BLaER1 (cell line): ENCODE measurements around the gene SS18L1.

Experiments used
- H3K27ac ChIP-seq: shearing (Covaris generic); formaldehyde crosslinking; 2 replicates; pipeline ENCODE4 v1.8.1; 2022
- H3K27me3 ChIP-seq: shearing (Covaris generic); formaldehyde crosslinking; 2 replicates; pipeline ENCODE4 v1.8.1; 2022
- H3K36me3 ChIP-seq: shearing (Covaris generic); formaldehyde crosslinking; 2 replicates; pipeline ENCODE4 v1.8.1; 2022
- H3K4me1 ChIP-seq: shearing (Covaris generic); formaldehyde crosslinking; 2 replicates; pipeline ENCODE4 v1.8.1; 2022
- H3K4me2 ChIP-seq: shearing (Covaris generic); formaldehyde crosslinking; 2 replicates; pipeline ENCODE4 v1.8.1; 2022
- H3K4me3 ChIP-seq: shearing (Covaris generic); formaldehyde crosslinking; 2 replicates; pipeline ENCODE4 v1.8.1; 2022
- H3K9ac ChIP-seq: shearing (Covaris generic); formaldehyde crosslinking; 2 replicates; pipeline ENCODE4 v1.8.1; 2022
- H3K9me3 ChIP-seq: shearing (Covaris generic); formaldehyde crosslinking; 2 replicates; pipeline ENCODE4 v1.8.1; 2022
- H4K20me1 ChIP-seq: shearing (Covaris generic); formaldehyde crosslinking; 2 replicates; pipeline ENCODE4 v1.8.1; 2022
- Cebpa-rat ChIP-seq: shearing (Covaris generic); IDR thresholded peaks from 2 replicates; pipeline ENCODE4 v1.8.1; 2022

Gene SS18L1

DNA sequence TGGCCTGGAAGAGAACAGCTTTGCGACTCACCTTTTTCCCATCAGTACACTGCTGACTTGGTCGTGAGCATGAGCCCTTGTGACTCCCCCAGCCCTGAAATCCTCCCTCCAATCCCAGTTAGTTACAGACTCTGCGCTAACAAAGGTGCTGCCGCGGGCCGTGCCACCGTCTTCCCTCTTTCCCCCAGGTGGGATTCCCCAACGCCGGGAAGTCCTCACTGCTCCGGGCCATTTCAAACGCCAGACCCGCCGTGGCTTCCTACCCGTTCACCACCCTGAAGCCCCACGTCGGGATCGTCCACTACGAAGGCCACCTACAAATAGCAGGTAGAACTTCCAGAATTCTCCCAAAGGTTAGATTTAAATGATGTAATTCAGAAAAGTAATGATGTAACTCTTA, 55.4 kb downstream of the SS18L1 start:
- peaks cover 93% of the 10 kb centered on the region for H3K4me1 ChIP-seq
- H3K9ac ChIP-seq = no peak overlapping the region
- no peak overlapping the region for H3K27ac ChIP-seq
- peaks cover 53% of the 10 kb centered on the region for H4K20me1 ChIP-seq
- no peaks in the 10 kb centered on the region for H3K27me3 ChIP-seq
- peaks cover 33% of the 10 kb centered on the region for H3K36me3 ChIP-seq
- TF ChIP-seq Cebpa-rat = no peak
- 0 out of 2 replicates have a peak overlapping the region, but pooled peaks have one; percentile 44 for H3K4me2 ChIP-seq
- H3K9me3 ChIP-seq = no peaks in the 10 kb centered on the region
- no peak overlapping the region for H3K4me3 ChIP-seq

DNA sequence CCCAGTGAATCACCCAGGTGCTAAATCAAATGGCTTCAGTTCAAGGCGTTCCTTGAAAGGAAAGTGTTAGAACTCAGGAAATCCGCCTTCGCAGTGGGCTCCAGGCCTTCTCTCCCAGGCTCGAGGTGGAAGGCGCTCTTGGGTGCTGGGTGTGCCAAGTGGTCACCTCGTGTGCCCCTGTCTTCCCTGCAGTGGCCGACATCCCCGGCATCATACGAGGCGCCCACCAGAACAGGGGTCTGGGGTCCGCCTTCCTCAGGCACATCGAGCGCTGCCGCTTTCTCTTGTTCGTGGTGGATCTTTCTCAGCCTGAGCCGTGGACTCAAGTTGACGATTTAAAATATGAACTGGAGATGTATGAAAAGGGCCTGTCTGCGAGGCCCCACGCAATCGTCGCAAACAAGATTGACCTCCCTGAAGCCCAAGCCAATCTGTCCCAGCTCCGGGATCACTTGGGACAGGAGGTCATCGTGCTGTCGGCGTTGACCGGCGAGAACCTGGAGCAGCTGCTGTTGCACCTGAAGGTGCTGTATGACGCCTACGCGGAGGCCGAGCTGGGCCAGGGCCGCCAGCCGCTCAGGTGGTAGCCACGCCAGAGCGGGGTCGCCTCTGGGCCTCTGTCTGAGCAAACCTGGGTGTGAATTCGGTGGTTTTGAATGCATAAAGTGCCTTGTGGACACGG, 57.1 kb downstream of the SS18L1 start:
- Histone ChIP-seq H3K36me3 (peaks cover 33% of the 10 kb centered on the region), H3K27ac (peak overlapping the region; percentile 84), H3K4me3 (peak overlapping the region; percentile 56), H3K4me1 (peaks cover 93% of the 10 kb centered on the region), H3K4me2 (peak overlapping the region; percentile 98), H3K9me3 (no peaks in the 10 kb centered on the region), H3K9ac (peak overlapping the region; percentile 70), H3K27me3 (no peaks in the 10 kb centered on the region), H4K20me1 (peaks cover 36% of the 10 kb centered on the region)
- TF ChIP-seq Cebpa-rat = no peak

DNA sequence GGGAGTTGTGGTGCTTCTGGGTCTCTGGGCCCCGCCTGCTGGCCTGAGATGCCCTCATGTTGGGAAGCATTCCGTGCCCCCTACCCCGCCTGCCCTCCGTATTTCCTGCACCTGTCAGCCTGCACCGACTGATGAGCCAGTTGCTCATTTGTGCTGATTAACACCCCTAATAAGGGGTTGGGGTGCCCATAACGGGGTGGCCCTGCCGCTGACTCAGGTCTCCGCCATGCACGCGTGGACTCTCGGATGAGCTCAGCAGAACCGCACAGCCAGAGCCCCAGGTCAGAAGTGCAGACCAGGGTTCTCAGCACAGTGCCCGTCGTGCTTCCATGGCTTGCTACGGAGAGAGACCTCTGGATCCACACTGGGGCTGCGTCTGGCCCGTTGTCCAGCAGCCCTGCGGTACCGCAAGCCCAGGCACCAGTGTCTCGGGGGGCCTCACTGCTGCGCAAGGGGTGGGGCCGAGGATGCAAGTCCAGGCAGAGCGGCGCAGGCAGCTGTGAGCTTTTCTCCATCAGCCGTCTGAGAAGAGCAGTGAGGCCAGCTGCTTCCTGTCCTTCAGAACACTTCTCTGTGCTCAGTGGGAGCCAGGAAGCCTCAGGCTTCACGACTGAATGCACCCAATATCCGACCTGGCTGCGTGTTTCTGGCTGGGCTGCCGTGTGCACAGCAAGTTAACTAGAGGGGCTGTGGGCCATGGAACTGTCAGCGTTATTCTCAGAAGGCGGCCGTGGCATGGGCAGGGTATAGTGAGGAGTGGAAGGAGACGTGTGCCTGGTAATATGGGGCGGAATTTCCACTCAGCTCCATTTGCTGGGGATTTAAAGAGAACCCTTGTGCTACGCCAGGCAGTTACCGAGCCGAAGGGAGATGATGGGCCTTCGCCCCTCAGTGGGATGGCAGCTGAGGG, 57.9 kb downstream of the SS18L1 start:
- H3K4me3 ChIP-seq = peak overlapping the region; percentile 56
- peaks cover 28% of the 10 kb centered on the region for H4K20me1 ChIP-seq
- peak overlapping the region; percentile 70 for H3K9ac ChIP-seq
- H3K4me2 ChIP-seq = peak overlapping the region; percentile 98
- TF ChIP-seq Cebpa-rat = no peak
- peaks cover 92% of the 10 kb centered on the region for H3K4me1 ChIP-seq
- H3K9me3 ChIP-seq = no peaks in the 10 kb centered on the region
- H3K27me3 ChIP-seq = no peaks in the 10 kb centered on the region
- H3K27ac ChIP-seq = peak overlapping the region; percentile 84
- H3K36me3 ChIP-seq = peaks cover 33% of the 10 kb centered on the region

DNA sequence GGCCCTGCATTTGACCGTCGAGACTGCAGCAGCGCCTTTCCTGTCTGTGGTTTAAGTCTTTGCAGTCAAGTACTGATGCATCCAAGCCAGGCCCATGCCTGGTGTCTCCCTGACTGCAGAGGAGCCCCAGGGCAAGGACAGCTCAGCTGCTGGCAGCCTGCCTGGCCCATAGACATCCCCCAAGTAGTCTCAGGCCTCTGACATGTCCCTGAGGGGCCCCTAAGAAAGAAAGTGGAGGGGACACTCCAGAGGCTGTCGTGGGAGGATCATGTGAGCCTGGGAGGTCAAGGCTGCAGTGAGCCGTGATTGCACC, 58.5 kb downstream of the SS18L1 start:
- Histone ChIP-seq H3K27ac (peak overlapping the region; percentile 84), H3K36me3 (peaks cover 33% of the 10 kb centered on the region), H3K4me3 (peak overlapping the region; percentile 56), H3K4me2 (peak overlapping the region; percentile 98), H3K27me3 (no peaks in the 10 kb centered on the region), H4K20me1 (peaks cover 28% of the 10 kb centered on the region), H3K4me1 (peaks cover 86% of the 10 kb centered on the region), H3K9ac (peak overlapping the region; percentile 51), H3K9me3 (no peaks in the 10 kb centered on the region)
- TF ChIP-seq Cebpa-rat = no peak

DNA sequence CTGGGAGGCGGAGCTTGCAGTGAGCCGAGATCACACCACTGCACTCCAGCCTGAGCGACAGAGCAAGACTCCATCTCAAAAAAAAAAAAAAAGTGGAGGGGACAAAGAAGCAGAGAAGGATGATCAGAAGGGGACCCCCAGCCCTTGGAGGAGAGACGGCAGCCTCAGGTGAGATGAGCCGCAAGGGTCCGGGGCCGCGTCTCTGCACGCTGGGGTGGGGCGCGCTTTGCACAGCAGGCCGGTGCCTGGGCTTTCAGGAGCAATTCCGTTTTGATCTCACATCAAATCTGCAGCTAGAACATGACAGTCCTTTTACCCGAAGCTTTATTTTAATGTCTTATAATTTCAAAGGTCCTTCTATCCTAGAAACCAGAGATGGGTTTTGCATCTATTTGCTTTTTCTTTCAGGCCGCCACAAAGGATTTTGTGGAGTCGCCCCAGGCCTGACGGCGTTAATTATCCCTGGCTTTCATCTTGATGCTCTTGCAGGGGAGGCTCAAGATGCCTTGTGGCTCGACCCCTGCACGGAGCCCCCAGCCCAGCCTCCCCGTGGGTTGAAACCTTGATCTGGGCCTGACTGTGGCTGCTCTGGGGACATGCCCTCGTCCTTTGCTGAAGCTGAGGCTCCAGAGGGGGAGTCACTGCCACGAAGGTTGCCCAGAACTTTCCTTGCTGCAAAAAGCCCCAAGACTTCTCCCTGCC, 59.3 kb downstream of the SS18L1 start:
- Histone ChIP-seq H3K27ac (peak overlapping the region; percentile 84), H3K9me3 (no peaks in the 10 kb centered on the region), H4K20me1 (peaks cover 28% of the 10 kb centered on the region), H3K4me1 (peaks cover 85% of the 10 kb centered on the region), H3K36me3 (peaks cover 29% of the 10 kb centered on the region), H3K4me2 (peak overlapping the region; percentile 98), H3K4me3 (peak overlapping the region; percentile 50), H3K9ac (peak overlapping the region; percentile 73), H3K27me3 (no peaks in the 10 kb centered on the region)
- no peak for TF ChIP-seq Cebpa-rat

DNA sequence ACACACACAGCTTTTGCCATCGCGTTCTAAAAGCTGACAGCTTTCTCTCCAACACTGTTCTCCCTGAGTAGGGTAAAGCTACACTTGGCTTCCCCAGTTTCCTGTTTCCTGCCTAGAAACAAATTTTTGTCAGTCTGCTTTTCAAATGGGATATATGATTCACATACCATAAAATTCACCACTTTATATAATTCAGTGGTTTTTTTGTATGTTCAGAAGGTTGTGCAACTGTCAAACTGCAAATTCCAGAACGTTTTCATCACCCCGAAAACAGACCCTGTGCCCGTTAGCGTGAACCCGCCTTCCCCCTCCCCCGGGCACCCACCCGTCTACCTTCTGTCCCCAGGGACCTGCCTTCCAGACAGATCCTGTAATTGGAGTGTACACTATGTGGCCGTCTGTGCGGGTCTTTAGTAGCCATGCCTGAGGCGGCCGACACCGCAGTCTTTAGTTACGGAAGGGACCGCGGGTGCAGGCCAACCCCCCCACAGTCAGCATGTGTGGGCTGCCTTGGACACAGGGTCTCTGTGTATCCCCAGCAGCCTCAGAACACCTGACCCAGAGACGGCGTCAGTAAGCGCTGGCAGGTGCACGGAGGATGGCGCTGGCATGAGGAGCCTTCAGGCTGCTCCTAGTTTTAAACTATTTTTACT, 59.9 kb downstream of the SS18L1 start:
- H3K9ac ChIP-seq = peak overlapping the region; percentile 73
- H3K4me3 ChIP-seq = peak overlapping the region; percentile 50
- H3K4me1 ChIP-seq = peaks cover 80% of the 10 kb centered on the region
- peaks cover 22% of the 10 kb centered on the region for H3K36me3 ChIP-seq
- H3K4me2 ChIP-seq = peak overlapping the region; percentile 98
- no peaks in the 10 kb centered on the region for H3K9me3 ChIP-seq
- H4K20me1 ChIP-seq = peaks cover 28% of the 10 kb centered on the region
- no peaks in the 10 kb centered on the region for H3K27me3 ChIP-seq
- H3K27ac ChIP-seq = peak overlapping the region; percentile 84
- TF ChIP-seq Cebpa-rat = no peak

DNA sequence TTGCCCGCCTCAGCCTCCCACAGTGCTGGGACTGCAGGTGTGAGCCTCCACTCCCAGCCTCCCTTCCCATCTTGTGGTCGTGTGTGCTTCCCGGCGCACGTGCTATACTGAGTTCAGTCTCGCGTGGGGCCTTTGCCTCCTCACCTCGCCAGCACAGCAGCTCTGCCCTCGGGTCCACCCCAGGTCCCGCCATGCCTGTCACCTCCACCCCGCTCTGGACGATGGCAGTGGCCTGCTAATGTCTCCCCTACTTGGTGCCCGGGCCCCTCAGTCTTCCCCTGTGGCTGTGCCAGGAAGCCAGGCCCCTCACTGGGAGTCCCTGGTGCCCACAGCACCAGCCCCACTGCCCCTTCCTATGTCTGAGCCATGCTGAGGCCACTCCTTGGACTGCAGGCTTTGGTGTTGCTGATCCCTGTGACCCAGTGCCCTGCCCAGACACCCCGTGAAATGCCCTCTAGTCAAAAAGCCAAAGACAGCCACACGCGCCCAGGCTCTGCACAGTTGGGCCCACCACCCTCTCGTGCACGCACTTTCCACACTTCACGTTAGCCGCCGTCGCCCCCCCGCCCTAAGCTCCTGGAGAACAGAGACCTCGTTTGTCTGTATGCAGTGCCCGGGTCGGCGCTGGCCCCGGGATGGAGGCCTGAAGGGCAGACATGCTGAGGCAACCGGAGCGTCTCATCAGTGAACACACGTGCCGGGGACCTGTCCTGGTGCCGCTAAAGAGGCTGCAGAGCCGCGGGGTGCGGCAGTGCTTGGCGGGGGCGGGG, 62.2 kb downstream of the SS18L1 start:
- H3K36me3 ChIP-seq = peaks cover 2% of the 10 kb centered on the region; the same call in 1 of the 2 replicates
- TF ChIP-seq Cebpa-rat = no peak
- no peak overlapping the region for H3K9ac ChIP-seq
- H3K4me1 ChIP-seq = peaks cover 86% of the 10 kb centered on the region
- H3K27ac ChIP-seq = peak overlapping the region; percentile 27; the same call in 1 of the 2 replicates
- no peaks in the 10 kb centered on the region for H3K9me3 ChIP-seq
- H4K20me1 ChIP-seq = peaks cover 33% of the 10 kb centered on the region
- no peak overlapping the region for H3K4me3 ChIP-seq
- 0 out of 2 replicates have a peak overlapping the region, but pooled peaks have one; percentile 98 for H3K4me2 ChIP-seq
- H3K27me3 ChIP-seq = no peaks in the 10 kb centered on the region

DNA sequence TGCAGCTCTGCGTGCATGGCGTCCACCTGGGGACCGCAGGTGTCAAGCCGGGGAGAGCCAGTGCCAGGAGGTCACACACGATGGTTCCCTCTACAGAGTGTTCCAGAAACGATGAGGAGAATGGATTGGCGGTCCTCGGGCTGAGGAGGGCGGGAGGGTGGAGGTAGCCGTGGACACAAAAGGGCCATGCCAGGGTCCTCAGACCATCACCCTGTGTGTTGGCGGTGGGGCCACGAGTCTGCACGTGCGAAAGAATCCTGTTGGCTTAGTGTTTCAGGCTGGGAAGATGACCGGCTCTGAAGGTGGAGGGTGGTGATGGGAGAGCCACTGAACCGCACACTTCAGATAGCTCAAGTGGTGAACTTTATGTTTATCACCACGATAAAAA, 62.8 kb downstream of the SS18L1 start:
- H3K4me2 ChIP-seq = no peak overlapping the region
- no peak overlapping the region for H3K4me3 ChIP-seq
- peaks cover 27% of the 10 kb centered on the region for H4K20me1 ChIP-seq
- H3K27me3 ChIP-seq = no peaks in the 10 kb centered on the region
- peaks cover 83% of the 10 kb centered on the region for H3K4me1 ChIP-seq
- H3K27ac ChIP-seq = no peak overlapping the region
- TF ChIP-seq Cebpa-rat = no peak
- H3K9me3 ChIP-seq = no peaks in the 10 kb centered on the region
- no peaks in the 10 kb centered on the region; the same call in 1 of the 2 replicates for H3K36me3 ChIP-seq
- H3K9ac ChIP-seq = no peak overlapping the region
